Fibroblast of mammary gland (primary cell): ENCODE data around the gene GAS2L3.
"Not testable (repeated sequence)": the region's sequence is repeated elsewhere in the genome, so short reads cannot be mapped to it uniquely, and the experiment has no call there.

Experiments
- DNase-seq: peaks from one replicate; pipeline ENCODE4 v3.0.0-alpha.2; 2010; ENCODE audit warnings: low read depth
- H3K4me3 ChIP-seq: 2 replicates; pipeline ENCODE4 v1.5.1; 2011; ENCODE audit warnings: low read depth, mild to moderate bottlenecking, low read length, moderate library complexity; ENCODE audit not compliant: control insufficient read depth
- CTCF ChIP-seq: conservative IDR thresholded peaks from 2 replicates; pipeline ENCODE4 v1.5.1; 2011; ENCODE audit warnings: low read depth, low read length, inconsistent platforms; ENCODE audit not compliant: control insufficient read depth, insufficient read depth

GAS2L3 gene

GRCh38 chr12:100539202-100539601 is 34.3 kb upstream of the GAS2L3 start:
- no peak for TF ChIP-seq CTCF
- DNase-seq, result peak; percentile 40

GRCh38 chr12:100544165-100544564 is 29.3 kb upstream of the GAS2L3 start:
- TF ChIP-seq CTCF, result no peak
- peak; percentile 7 for DNase-seq
- no peak overlapping the region for H3K4me3 ChIP-seq

More at GRCh38 chr12:100539202-100539601, 34.3 kb upstream of the GAS2L3 start:
- H3K4me3 ChIP-seq, result no peak overlapping the region

GRCh38 chr12:100545092-100545491 is 28.4 kb upstream of the GAS2L3 start:
- no peak for TF ChIP-seq CTCF
- peak; percentile 5 for DNase-seq
- no peak overlapping the region for H3K4me3 ChIP-seq

- no peak for TF ChIP-seq CTCF
- DNase-seq, result peak; percentile 36
- H3K4me3 ChIP-seq, result no peak overlapping the region
Observed at GRCh38 chr12:100553936-100554335, 19.5 kb upstream of the GAS2L3 start.

GRCh38 chr12:100554608-100555077 is 18.8 kb upstream of the GAS2L3 start:
- peak; percentile 93 for DNase-seq
- no peak overlapping the region for H3K4me3 ChIP-seq
- TF ChIP-seq CTCF, result peak; percentile 99

GRCh38 chr12:100555722-100556121 is 17.8 kb upstream of the GAS2L3 start:
- no peak overlapping the region for H3K4me3 ChIP-seq
- TF ChIP-seq CTCF, result no peak
- peak; percentile 63 for DNase-seq

GRCh38 chr12:100557357-100557756 is 16.1 kb upstream of the GAS2L3 start:
- no peak overlapping the region for H3K4me3 ChIP-seq
- TF ChIP-seq CTCF, result no peak

GRCh38 chr12:100559261-100559660 is 14.2 kb upstream of the GAS2L3 start:
- H3K4me3 ChIP-seq, DNase-seq: not testable (repeated sequence)

More at GRCh38 chr12:100557357-100557756, 16.1 kb upstream of the GAS2L3 start:
- DNase-seq, result no peak
